ENCODE results near the gene HIPK3.
"Not testable (repeated sequence)": the region's sequence is repeated elsewhere in the genome, so short reads cannot be mapped to it uniquely, and the experiment has no call there.

The HIPK3 gene

DNA sequence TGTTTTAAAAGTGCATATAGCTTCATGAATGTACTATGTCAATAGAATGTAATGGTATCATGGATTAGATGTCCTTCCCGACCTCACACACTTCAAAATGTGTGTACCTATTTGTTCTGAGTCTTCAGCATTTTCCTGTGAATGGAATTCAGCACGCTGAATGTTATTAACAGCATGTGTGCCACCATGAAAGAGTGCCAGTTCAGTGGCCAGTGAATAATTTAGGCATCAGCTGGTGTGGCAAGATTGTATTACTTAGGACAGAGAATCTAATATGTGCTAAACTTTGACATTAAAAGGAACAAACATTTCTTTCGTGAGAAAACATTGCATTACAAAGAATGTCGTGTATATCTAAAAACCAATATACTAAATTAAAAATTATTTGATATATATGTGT lies 46.4 kb downstream of the HIPK3 start:
- Histone ChIP-seq H3K4me1 (ENCODE audit: control insufficient read depth, insufficient read depth, low read length, poor library complexity, severe bottlenecking) (no peaks in the 10 kb centered on the region), H3K9me3 (ENCODE audit: control insufficient read depth, low read length) (no peaks in the 10 kb centered on the region), H3K27ac (ENCODE audit: low read depth, low read length, severe bottlenecking) (no peak overlapping the region), H3K4me3 (ENCODE audit: extremely low read depth, insufficient read depth, low read length, poor library complexity, severe bottlenecking) (no peak overlapping the region), H3K36me3 (ENCODE audit: control insufficient read depth, insufficient read depth, low read length) (peaks cover 5% of the 10 kb centered on the region)
- WGBS, 2 experiments (ENCODE audit: insufficient coverage in 2 of 2), result 95 to 100% methylated on average over 1 to 2 of the region's 4 CpGs

DNA sequence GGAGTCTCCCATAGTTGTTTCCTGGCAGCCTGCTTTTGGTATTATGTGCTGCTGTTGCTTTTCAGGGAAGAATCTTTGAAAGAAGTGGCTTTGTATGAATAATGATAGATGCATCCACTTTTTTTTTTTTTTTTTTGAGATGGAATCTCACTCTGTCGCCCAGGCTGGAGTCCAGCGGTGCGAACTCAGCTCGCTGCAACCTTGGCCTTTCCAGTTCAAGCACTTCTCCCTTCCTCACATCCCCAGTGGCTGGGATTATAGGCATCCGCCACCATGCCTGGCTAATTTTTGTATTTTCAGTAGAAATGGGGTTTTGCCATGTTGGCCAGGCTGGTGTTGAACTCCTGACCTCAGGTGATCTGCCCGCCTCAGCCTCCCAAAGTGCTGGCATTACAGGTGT lies 49.6 kb downstream of the HIPK3 start:
- H3K4me3 ChIP-seq (ENCODE audit: extremely low read depth, insufficient read depth, low read length, poor library complexity, severe bottlenecking), result not testable (repeated sequence)

DNA sequence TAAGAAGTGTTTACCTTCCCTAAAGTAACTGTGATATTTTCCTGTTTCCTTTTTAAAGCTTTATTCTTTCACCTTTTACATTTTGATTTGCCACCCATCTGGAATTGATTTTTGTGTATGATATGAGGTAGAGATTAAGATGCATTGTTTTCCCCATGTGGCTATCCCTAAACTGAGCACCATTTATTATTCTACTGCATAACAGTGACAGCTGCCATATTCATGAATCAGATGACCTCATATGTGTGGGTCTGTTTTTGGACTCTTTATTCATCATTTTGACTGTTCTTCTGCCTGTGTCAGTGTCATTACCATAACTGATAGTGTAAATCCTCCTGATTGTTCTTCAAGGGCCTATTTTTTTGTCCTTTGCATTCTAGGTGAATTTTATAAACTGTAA lies 50.8 kb downstream of the HIPK3 start:
- H3K27ac ChIP-seq (ENCODE audit: low read depth, low read length, severe bottlenecking), result no peak overlapping the region
- H3K36me3 ChIP-seq (ENCODE audit: control insufficient read depth, insufficient read depth, low read length), result peaks cover 4% of the 10 kb centered on the region
- no peaks in the 10 kb centered on the region for H3K9me3 ChIP-seq (ENCODE audit: control insufficient read depth, low read length)
- H3K4me1 ChIP-seq (ENCODE audit: control insufficient read depth, insufficient read depth, low read length, poor library complexity, severe bottlenecking), result no peaks in the 10 kb centered on the region
- H3K4me3 ChIP-seq (ENCODE audit: extremely low read depth, insufficient read depth, low read length, poor library complexity, severe bottlenecking), result no peak overlapping the region

More for the DNA sequence above, 49.6 kb downstream of the HIPK3 start:
- not testable (repeated sequence) for H3K27ac ChIP-seq (ENCODE audit: low read depth, low read length, severe bottlenecking); H3K9me3 ChIP-seq (ENCODE audit: control insufficient read depth, low read length); H3K4me1 ChIP-seq (ENCODE audit: control insufficient read depth, insufficient read depth, low read length, poor library complexity, severe bottlenecking); H3K36me3 ChIP-seq (ENCODE audit: control insufficient read depth, insufficient read depth, low read length)
- no CpG with 5 or more reads among the region's 6 CpGs for WGBS, 2 experiments (ENCODE audit: insufficient coverage in 2 of 2)

GRCh38 chr11:33309118-33309517 lies 51.9 kb downstream of the HIPK3 start:
- no peak overlapping the region for H3K27ac ChIP-seq (ENCODE audit: low read depth, low read length, severe bottlenecking)
- peaks cover 4% of the 10 kb centered on the region for H3K36me3 ChIP-seq (ENCODE audit: control insufficient read depth, insufficient read depth, low read length)
- H3K4me1 ChIP-seq (ENCODE audit: control insufficient read depth, insufficient read depth, low read length, poor library complexity, severe bottlenecking), result no peaks in the 10 kb centered on the region
- no peak overlapping the region for H3K4me3 ChIP-seq (ENCODE audit: extremely low read depth, insufficient read depth, low read length, poor library complexity, severe bottlenecking)
- WGBS, 2 experiments (ENCODE audit: insufficient coverage in 2 of 2), result 100% methylated on average over 1 of the region's 1 CpG; no CpG with 5 or more reads in 1 of the 2 experiments
- H3K9me3 ChIP-seq (ENCODE audit: control insufficient read depth, low read length), result no peaks in the 10 kb centered on the region

- Histone ChIP-seq H3K4me1 (ENCODE audit: control insufficient read depth, insufficient read depth, low read length, poor library complexity, severe bottlenecking) (no peaks in the 10 kb centered on the region), H3K9me3 (ENCODE audit: control insufficient read depth, low read length) (no peaks in the 10 kb centered on the region), H3K27ac (ENCODE audit: low read depth, low read length, severe bottlenecking) (no peak overlapping the region), H3K4me3 (ENCODE audit: extremely low read depth, insufficient read depth, low read length, poor library complexity, severe bottlenecking) (no peak overlapping the region), H3K36me3 (ENCODE audit: control insufficient read depth, insufficient read depth, low read length) (peaks cover 4% of the 10 kb centered on the region)
- 89 to 90% methylated on average over 4 to 7 of the region's 9 CpGs for WGBS, 2 experiments (ENCODE audit: insufficient coverage in 2 of 2)
Measured at GRCh38 chr11:33310720-33311500, 53.7 kb downstream of the HIPK3 start.

GRCh38 chr11:33311680-33312079 lies 54.5 kb downstream of the HIPK3 start:
- Histone ChIP-seq H3K27ac (ENCODE audit: low read depth, low read length, severe bottlenecking) (no peak overlapping the region), H3K36me3 (ENCODE audit: control insufficient read depth, insufficient read depth, low read length) (peaks cover 4% of the 10 kb centered on the region), H3K4me3 (ENCODE audit: extremely low read depth, insufficient read depth, low read length, poor library complexity, severe bottlenecking) (no peak overlapping the region), H3K9me3 (ENCODE audit: control insufficient read depth, low read length) (no peaks in the 10 kb centered on the region), H3K4me1 (ENCODE audit: control insufficient read depth, insufficient read depth, low read length, poor library complexity, severe bottlenecking) (no peaks in the 10 kb centered on the region)
- WGBS, 2 experiments (ENCODE audit: insufficient coverage in 2 of 2), result no CpG with 5 or more reads among the region's 3 CpGs

DNA sequence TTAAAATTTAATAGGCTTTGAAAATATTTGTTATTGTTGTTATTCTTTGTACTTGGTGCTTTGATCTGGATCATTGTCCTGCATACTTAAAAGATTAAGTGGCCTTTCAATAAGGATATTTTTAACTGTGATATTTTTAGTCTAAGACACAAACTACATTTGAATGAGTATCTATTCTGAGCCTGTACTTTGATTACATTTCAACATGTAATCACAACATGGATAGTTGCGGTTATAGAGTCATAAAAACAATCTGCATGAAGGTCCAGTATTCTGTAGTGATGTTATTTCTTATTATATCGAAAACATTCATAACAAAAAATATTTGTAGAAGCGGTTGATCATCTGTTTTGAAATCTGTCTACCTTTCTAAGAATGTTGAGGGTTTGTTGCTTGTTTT lies 58.6 kb downstream of the HIPK3 start:
- peaks cover 4% of the 10 kb centered on the region for H3K36me3 ChIP-seq (ENCODE audit: control insufficient read depth, insufficient read depth, low read length)
- H3K9me3 ChIP-seq (ENCODE audit: control insufficient read depth, low read length), result no peaks in the 10 kb centered on the region
- H3K4me3 ChIP-seq (ENCODE audit: extremely low read depth, insufficient read depth, low read length, poor library complexity, severe bottlenecking), result no peak overlapping the region
- no CpG with 5 or more reads among the region's 3 CpGs for WGBS, 2 experiments (ENCODE audit: insufficient coverage in 2 of 2)
- H3K4me1 ChIP-seq (ENCODE audit: control insufficient read depth, insufficient read depth, low read length, poor library complexity, severe bottlenecking), result peaks cover 5% of the 10 kb centered on the region
- no peak overlapping the region for H3K27ac ChIP-seq (ENCODE audit: low read depth, low read length, severe bottlenecking)

DNA sequence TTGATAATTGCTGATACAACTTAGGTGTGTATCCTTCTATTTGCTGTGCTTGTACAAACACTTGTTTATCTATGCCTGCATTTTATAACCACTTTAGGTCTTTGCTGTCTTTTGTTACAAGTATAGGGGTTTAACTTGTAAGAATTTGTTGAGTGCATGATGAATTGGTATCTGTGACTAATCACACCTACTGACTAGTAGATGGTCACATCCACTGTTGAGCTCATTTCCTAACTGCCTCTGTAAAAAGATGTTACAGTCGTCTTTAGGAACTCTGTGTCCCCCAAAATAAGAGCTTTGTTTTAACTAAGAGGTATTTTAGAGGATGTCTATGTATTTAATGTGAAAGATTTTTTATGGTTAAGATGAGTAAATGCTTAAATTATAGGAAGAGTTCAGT lies 60.5 kb downstream of the HIPK3 start:
- no peak overlapping the region for H3K27ac ChIP-seq (ENCODE audit: low read depth, low read length, severe bottlenecking)
- no peaks in the 10 kb centered on the region for H3K9me3 ChIP-seq (ENCODE audit: control insufficient read depth, low read length)
- WGBS, 2 experiments (ENCODE audit: insufficient coverage in 2 of 2), result 89% methylated on average over 1 of the region's 1 CpG; no CpG with 5 or more reads in 1 of the 2 experiments
- peaks cover 5% of the 10 kb centered on the region for H3K4me1 ChIP-seq (ENCODE audit: control insufficient read depth, insufficient read depth, low read length, poor library complexity, severe bottlenecking)
- H3K36me3 ChIP-seq (ENCODE audit: control insufficient read depth, insufficient read depth, low read length), result no peaks in the 10 kb centered on the region
- no peak overlapping the region for H3K4me3 ChIP-seq (ENCODE audit: extremely low read depth, insufficient read depth, low read length, poor library complexity, severe bottlenecking)

DNA sequence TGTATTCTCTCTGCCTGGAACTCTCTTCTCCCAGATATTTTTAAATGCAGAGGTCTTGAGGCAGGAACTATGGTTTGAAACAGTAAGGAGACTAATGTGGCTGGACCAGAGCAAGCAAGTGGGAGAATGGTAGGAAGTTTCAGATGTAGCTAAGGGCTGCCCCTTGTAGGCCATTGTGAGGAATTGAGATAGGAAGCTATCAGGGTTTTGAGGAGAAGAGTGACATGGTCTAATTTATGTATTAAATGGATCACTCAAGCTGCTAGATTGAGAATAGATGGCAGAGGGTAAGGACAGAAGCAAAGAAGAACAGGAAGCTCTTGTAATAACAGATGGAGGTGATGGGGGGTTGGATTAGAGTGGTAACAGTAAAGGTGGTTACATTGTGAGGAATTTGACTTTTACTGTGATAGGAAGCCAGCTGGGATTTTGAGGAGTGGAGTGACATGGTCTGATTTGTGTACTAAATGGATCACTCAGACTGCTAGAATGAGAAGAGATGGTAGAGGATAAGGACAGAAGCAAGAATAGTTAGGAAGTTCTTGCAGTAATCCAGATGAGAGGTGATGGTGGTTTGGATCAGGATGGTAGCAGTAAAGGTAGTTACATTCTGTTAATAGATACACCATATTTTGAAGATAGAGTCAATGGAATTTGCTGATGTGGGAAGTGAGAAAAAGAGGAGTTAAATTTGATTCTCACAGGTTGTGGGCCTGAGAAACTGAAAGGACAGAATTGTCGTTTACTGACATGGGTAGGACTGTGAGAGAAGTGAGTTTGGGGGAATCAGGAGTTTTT lies 63.0 kb downstream of the HIPK3 start:
- H3K4me3 ChIP-seq (ENCODE audit: extremely low read depth, insufficient read depth, low read length, poor library complexity, severe bottlenecking), result no peak overlapping the region
- H3K9me3 ChIP-seq (ENCODE audit: control insufficient read depth, low read length), result no peaks in the 10 kb centered on the region
- H3K27ac ChIP-seq (ENCODE audit: low read depth, low read length, severe bottlenecking), result no peak overlapping the region
- no peaks in the 10 kb centered on the region for H3K36me3 ChIP-seq (ENCODE audit: control insufficient read depth, insufficient read depth, low read length)
- 75 to 100% methylated on average over 1 of the region's 1 CpG for WGBS, 2 experiments (ENCODE audit: insufficient coverage in 2 of 2)
- H3K4me1 ChIP-seq (ENCODE audit: control insufficient read depth, insufficient read depth, low read length, poor library complexity, severe bottlenecking), result peaks cover 5% of the 10 kb centered on the region

DNA sequence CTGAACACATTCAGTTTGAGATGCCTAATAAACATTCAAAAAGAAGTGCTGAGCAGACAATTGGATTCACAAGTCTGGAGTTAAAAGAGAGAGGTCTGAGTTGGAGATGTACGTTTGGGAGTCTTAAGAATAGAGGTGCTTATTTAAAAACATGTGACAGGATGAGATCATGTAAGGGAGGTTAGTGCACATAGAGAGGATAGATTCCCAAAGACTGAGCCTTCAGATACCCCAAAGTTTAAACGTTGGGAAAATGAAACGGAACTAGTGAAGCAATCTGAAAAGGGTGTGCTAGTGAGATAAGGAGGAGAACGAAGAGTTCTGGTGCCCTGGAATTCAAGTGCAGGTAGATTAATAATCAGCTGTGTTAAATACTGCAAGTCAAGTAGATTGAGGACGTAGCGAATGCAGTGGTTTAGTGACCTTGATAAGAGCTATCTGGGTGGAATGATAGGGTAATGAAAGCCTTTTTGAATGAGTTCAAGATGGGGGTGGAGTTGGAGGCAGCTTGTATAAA lies 63.7 kb downstream of the HIPK3 start:
- Histone ChIP-seq H3K4me1 (ENCODE audit: control insufficient read depth, insufficient read depth, low read length, poor library complexity, severe bottlenecking) (peaks cover 5% of the 10 kb centered on the region), H3K4me3 (ENCODE audit: extremely low read depth, insufficient read depth, low read length, poor library complexity, severe bottlenecking) (no peak overlapping the region), H3K27ac (ENCODE audit: low read depth, low read length, severe bottlenecking) (no peak overlapping the region), H3K36me3 (ENCODE audit: control insufficient read depth, insufficient read depth, low read length) (no peaks in the 10 kb centered on the region), H3K9me3 (ENCODE audit: control insufficient read depth, low read length) (no peaks in the 10 kb centered on the region)
- WGBS, 2 experiments (ENCODE audit: insufficient coverage in 2 of 2), result 90 to 92% methylated on average over 6 of the region's 6 CpGs

GRCh38 chr11:33321422-33321821 lies 64.2 kb downstream of the HIPK3 start:
- peaks cover 5% of the 10 kb centered on the region for H3K4me1 ChIP-seq (ENCODE audit: control insufficient read depth, insufficient read depth, low read length, poor library complexity, severe bottlenecking)
- H3K9me3 ChIP-seq (ENCODE audit: control insufficient read depth, low read length), result no peaks in the 10 kb centered on the region
- H3K27ac ChIP-seq (ENCODE audit: low read depth, low read length, severe bottlenecking), result no peak overlapping the region
- H3K36me3 ChIP-seq (ENCODE audit: control insufficient read depth, insufficient read depth, low read length), result no peaks in the 10 kb centered on the region
- no peak overlapping the region for H3K4me3 ChIP-seq (ENCODE audit: extremely low read depth, insufficient read depth, low read length, poor library complexity, severe bottlenecking)
